Activated CD4-positive, alpha-beta T cell treated with anti-CD3 and anti-CD28 coated beads for 24 hours (primary cell): ENCODE measurements around the gene SELENON.
"Not testable (repeated sequence)": the region's sequence is repeated elsewhere in the genome, so short reads cannot be mapped to it uniquely, and the experiment has no call there.

Source experiments
- DNase-seq, 2 donors: peaks; one replicate each; pipeline ENCODE4 v3.0.0-alpha.2; 2020; ENCODE audit warnings: low read depth in 2 of 2

The SELENON gene

GRCh38 chr1:25831569-25832196 is 31.7 kb downstream of the SELENON start:
- DNase-seq = no peak

GRCh38 chr1:25832336-25833037 is 32.5 kb downstream of the SELENON start:
- no peak for DNase-seq

GRCh38 chr1:25833158-25833557 is 33.2 kb downstream of the SELENON start:
- no peak for DNase-seq

DNA sequence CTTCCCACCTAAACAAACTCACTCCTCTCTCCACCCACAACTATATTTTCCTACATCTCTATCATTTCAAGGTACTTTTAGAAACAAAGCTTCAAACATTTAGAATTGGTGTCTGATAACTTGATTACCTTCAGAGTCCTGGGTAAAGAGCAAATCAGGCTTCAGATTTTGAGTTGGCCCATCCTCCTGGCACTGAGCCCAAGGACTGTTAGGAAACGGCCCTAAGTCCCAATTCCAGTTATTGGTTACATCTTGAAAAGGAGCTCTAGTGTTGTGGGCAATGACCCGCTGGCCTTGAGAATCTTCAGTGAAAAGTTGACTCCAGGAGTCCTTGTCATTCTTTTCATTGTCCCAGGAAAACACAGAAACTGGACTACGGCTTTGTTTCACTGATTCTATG is 34.9 kb downstream of the SELENON start:
- no peak for DNase-seq

GRCh38 chr1:25836695-25837094 is 36.7 kb downstream of the SELENON start:
- no peak for DNase-seq

- DNase-seq = no peak
These were observed 37.4 kb downstream of the SELENON start for GRCh38 chr1:25837262-25837875.

DNA sequence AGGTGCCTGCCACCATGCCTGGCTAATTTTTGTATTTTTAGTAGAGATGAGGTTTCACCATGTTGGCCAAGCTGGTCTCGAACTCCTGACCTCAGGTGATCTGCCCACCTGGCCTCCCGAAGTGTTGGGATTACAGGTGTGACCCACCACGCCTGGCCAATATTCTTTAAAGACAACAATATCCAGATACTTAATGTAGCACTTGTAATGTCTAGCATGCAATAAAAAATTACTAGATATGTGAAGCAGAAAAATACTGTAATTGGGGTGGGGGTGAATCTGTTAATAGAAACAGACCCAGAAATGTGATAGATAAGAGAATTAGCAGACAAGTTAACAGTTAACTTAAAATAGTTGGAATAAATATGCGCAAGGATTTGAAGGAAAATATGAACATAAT is 39.8 kb downstream of the SELENON start:
- not testable (repeated sequence) for DNase-seq

GRCh38 chr1:25843483-25843882 is 43.5 kb downstream of the SELENON start:
- DNase-seq = no peak

DNA sequence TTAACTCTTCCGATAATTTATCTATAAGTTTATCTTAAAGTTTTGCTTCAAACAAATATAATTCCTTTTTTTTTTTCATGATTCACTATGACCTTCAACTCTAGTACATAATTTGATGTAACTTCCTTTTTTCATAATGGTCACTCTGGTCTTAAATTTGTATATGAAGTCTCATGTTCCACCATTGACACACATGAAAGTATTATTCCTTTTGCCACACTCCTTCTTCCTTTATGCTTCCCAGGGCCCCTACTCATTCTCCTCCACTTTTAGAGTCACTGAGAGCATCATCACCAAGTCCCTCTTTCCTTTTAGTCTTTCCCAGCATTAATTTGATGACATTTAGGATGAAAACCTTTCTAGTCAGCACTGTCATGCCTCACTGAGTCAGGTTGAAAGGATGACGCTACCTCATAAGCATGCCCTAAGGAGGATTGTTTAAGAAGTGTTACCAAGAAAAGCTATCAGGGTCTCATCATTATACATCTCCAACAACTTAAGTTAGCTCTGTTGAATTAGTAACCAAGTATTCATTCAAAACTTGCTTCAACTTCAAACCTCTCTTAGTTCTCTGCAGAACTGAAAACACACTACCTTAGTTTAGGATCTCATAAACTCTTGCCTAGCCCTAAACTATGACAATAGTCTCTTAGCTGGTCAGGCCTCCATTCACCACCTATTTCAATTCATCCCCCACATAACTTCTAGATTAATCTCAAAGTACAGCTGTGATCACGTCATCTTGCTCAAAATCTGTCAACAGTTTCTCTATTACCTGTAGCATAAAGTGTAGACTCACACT is 44.7 kb downstream of the SELENON start:
- DNase-seq = no peak

DNA sequence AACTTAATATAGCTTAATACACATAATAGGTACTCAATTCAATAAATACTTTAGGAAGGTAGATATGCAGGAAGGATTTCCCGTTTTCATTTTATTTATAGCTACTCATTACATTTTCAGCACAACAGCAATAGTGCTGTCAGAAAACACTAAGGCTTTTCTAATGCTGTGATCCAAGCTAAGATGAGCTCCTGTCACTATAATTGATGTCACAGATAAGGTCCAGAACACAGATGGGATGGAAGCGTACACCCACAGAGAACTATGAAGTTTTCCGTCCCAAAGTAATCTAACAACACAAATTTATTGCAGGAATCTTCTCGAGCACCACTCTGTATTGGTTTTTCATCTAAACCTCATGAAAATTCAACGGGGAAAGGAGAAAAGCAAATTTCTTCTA is 45.7 kb downstream of the SELENON start:
- no peak for DNase-seq

DNA sequence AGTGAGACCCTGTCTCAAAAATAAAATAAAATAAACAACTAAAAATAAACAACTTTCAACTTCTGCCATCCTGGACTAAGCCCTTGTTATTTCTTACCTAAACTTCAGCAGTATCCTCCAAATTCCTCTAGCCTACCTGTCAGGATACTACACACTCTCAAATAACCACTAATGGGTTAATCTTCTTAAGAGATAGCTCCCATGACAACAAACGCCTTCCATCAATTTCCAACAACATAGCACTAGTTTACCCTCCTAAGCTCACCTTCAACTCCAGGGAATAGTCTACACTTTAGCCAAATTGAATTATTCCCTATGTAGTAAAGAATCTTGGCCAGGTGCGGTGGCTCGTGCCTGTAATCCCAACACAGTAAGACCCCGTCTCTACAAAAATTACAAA is 47.9 kb downstream of the SELENON start:
- DNase-seq = no peak

DNA sequence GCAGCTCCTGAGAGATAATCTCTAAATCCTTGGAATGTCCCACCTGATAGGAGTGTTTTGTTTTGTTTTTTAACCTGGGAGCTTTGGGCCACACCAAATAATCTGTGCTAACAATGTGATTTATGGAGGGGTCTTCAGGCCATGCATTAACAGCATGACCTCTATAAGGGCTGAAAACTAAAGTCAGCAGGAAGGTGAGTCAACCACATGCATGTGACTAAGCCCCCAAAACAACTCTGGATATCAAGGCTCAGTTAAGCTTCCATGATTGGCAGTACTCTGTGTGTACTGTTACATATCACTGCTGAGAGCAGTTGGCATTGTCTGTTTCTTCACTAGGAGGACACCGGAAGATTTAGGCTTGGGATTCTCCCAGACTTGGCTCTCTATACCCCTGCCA is 48.5 kb downstream of the SELENON start:
- DNase-seq = no peak

GRCh38 chr1:25854554-25854953 is 54.6 kb downstream of the SELENON start:
- DNase-seq = no peak

DNA sequence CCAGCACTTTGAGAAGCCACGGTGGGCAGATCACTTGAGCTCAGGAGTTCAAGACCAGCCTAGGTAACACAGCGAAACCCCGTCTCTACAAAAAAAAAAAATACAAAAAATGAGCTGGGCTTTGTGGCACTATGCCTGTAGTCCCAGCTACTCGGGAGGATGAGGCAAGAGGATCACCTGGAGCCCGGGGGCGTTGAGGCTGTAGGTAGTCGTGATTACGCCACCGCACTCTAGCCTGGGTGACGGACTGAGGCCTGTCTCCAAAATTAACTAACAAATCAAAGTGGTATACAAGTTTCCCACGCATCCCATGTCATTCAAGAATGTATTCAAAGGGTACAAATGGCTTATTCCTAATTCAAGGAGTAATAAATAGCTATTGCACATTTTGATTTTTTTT is 56.9 kb downstream of the SELENON start:
- no peak for DNase-seq

DNA sequence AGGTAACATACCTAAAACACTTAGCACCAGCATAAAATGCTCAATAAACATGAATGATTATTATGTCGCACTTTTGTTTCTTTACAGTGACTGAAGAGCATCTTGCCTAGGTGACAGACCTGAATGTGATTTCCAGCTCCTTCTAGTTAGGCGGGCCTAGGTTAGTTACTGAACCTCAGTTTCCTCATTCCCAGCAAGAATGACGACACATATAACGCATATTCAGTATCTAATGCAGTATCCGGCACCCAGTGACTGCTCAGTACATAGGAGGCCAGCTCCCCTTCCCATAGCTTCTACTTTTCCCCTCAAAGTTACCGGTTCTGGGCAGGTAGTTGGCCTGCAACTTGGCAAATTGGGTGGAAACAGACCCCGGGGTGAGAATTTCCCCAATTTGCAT is 58.5 kb downstream of the SELENON start:
- DNase-seq = no peak

- peak; percentile 88 to 89 for DNase-seq
These were observed 59.2 kb downstream of the SELENON start, which contains the start of gene AUNIP for GRCh38 chr1:25858906-25859789. TSS of gene AUNIP (minus strand) at chr1:25859457. CDS start at chr1:25859357, 100 bp downstream.

DNA sequence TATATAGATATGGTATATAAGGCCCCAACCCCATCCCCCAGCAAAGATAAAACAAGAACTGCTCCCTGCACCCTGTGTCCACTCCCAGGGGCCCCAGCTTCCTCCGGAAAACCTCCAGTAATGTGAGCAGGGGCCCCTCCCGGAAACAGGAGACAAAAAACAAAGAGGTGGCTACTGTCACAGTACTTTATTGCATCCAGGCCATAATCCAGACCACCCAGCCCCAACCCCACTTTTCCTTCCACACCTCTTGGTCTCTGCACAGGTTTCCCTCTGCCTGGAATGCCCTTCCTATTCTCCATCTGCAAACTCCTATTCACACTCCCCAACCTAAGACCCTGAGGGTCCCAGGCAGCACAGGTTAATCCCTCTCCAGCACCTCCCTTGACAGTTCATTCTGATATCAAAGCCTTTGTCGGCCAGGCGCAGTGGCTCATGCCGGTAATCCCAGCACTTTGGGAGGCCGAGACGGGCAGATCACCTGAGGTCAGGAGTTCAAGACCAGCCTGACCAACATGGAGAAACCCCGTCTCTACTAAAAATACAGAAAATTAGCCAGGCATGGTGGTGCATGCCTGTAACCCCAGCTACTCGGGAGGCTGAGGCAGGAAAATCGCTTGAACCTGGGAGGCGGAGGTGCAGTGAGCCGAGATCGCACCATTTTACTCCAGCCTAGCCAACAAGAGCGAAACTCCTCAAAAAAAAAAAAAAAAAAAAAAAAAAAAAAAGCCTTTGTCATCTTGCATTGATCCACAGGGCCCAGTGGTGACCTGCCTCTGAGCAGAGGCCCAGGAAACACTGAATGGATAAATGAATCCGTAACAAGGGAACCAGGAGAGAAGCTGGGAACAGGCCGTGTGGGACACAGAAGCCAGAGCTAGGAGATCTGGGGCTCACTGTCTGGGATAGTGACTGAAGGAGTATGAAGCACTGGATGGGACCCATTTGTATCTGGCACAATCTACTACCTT is 61.6 kb downstream of the SELENON start:
- DNase-seq = no peak

DNA sequence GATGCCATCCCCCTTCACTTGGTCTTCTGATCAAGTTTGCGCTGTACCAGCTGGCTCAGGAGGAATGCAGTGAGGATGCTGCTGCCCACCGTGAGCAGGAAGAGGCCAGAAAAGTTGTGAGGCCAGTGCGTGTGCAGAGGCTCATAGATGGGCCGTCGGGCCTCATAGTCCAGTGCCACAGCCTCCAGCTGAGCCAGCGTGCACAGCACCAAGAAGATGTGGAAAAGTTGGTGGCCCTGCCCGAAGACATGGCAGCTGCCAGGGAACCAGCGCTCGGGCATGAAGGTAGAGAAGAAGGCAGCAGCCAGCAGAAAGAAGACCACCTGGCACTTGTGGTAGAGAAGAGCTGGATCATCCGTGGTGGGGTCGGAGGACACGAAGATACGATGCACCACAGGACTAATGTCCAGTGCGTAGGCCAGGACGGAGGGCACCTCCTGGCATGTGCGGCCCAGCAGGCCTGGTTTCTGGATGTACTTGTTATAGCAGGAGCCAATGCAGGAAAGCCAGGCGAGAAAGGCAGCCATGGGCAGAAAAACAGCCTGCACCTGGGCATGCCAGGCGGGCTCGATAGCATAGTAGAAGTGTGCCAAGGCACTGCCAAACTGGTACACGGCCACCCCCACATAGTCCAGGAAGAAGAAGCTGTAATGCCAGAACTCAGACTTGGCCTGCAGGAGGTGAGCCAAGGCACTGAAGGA is 62.9 kb downstream of the SELENON start:
- no peak for DNase-seq

GRCh38 chr1:25863486-25864262 is 63.7 kb downstream of the SELENON start:
- DNase-seq = no peak
